Prostate gland (tissue), 2 donors: Measurements from ENCODE around the gene SFXN4.

Source experiments
- CTCF ChIP-seq, 4 experiments: fragments of 200-600 bp in 2 of 4; fragments of 450-650 bp in 2 of 4; sonication (generic) in 2 of 4; IDR thresholded peaks; 1 replicate in 3 of 4; 2 replicates in 1 of 4; pipeline ENCODE4 v1.5.1; 2016 to 2019; ENCODE audit warnings: antibody characterized with exemption in 4 of 4, mild to moderate bottlenecking in 2 of 4, moderate library complexity in 2 of 4
- POLR2A ChIP-seq: fragments of 450-650 bp; IDR thresholded peaks from one replicate; pipeline ENCODE4 v1.6.1; 2016; ENCODE audit warnings: antibody characterized with exemption, mild to moderate bottlenecking
- POLR2AphosphoS5 ChIP-seq: sonication (generic); formaldehyde crosslinking; IDR thresholded peaks from one replicate; pipeline ENCODE4 v1.6.1; 2017; ENCODE audit warnings: antibody characterized with exemption

DNA sequence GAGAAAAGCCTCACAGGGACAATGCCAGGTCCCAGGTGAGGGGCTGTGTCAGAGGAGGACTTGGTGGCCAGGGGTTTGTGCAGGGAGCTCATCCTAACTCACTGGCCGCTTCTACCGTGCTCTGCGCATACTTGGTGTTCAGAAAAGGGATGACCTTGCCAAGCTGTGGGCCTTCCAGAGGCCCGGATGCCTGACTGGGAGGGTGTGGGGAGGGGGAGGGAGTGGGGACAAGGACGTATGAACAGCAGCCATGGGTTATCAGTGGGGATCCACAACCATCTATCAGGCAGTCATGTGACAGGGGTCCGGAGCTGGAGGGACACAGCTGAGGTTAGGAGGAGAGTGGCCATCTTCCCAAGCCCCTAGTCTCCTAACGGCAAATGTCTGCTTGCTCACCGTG, 6.2 kb downstream of the SFXN4 start:
- no peak for TF ChIP-seq CTCF (IDR thresholded peaks at IDR 0.05)
- no peak for TF ChIP-seq POLR2AphosphoS5
- TF ChIP-seq POLR2A = no peak
